ENCODE data around the gene FAXC.

Gene FAXC

DNA sequence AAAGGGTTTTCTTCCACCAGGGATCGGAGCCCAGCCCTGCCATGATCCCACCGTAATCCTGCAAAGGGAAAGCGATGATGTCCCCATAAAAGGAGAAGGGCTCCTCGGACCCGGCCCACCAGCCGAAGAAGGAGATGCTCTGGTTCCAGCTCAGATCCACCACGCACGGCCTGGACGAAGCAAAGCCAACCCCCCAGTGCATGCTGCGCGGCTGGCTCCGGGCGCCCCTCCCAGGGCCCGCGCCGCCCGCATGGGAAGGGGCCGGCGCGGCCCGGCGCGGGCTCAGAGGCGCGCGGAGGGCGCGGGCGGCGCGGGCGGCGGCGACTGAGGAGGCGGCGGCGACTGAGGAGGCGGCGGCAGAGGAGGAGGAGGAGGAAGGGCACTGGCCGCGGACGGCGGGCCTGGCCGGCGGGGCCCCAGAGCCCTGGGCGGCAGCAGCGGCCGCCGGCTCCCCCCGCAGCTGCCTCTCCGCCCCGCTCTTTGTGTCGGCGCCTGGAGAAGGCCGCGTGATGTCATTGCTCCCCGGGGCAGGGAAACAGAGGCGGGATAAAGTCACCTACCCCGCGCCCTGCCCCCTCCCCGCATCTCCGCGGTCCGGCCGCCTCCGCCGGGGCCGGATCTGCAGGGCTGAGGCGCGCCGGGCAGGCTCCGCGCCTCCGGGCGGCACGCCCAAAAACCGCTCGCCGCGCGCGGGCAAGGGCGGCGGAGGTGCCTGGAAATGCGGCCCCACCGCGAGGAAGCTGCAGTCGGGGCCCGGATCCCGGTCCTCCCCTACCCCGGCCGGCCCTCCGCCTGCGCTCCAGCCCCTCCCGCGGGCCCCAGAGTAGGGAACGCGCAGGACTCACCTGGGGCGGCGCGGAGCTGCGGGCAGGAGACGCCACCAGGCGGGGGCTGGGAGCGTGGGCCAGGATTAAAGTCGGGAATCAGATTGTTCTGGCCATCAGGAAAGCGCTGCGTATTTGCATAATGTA lies at the start of gene FAXC:
Gene FAXC, minus strand, starts transcription at position 504 of the 971 bp plus-strand sequence. Its CDS starts 302 bp downstream, at position 202.
- peaks cover 100% of the 10 kb centered on the region for H3K27me3 ChIP-seq
- H3K36me3 ChIP-seq = no peaks in the 10 kb centered on the region
- TF ChIP-seq, protein P1, sequence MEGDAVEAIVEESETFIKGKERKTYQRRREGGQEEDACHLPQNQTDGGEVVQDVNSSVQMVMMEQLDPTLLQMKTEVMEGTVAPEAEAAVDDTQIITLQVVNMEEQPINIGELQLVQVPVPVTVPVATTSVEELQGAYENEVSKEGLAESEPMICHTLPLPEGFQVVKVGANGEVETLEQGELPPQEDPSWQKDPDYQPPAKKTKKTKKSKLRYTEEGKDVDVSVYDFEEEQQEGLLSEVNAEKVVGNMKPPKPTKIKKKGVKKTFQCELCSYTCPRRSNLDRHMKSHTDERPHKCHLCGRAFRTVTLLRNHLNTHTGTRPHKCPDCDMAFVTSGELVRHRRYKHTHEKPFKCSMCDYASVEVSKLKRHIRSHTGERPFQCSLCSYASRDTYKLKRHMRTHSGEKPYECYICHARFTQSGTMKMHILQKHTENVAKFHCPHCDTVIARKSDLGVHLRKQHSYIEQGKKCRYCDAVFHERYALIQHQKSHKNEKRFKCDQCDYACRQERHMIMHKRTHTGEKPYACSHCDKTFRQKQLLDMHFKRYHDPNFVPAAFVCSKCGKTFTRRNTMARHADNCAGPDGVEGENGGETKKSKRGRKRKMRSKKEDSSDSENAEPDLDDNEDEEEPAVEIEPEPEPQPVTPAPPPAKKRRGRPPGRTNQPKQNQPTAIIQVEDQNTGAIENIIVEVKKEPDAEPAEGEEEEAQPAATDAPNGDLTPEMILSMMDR (IDR thresholded peaks at IDR 0.05) = no peak
- no peaks in the 10 kb centered on the region for H3K9me3 ChIP-seq
- no peak within 1 kb of the TSS for H3K27ac ChIP-seq
- no peak within 1 kb of the TSS for H3K4me3 ChIP-seq (ENCODE audit: low read depth in 1 of 2, low read length in 1 of 2)
- H3K4me1 ChIP-seq (ENCODE audit: control insufficient read depth in 1 of 2, insufficient read depth in 1 of 2, low read depth in 1 of 2, low read length in 1 of 2) = peaks cover 0 to 5% of the 10 kb centered on the region in 2 experiments

DNA sequence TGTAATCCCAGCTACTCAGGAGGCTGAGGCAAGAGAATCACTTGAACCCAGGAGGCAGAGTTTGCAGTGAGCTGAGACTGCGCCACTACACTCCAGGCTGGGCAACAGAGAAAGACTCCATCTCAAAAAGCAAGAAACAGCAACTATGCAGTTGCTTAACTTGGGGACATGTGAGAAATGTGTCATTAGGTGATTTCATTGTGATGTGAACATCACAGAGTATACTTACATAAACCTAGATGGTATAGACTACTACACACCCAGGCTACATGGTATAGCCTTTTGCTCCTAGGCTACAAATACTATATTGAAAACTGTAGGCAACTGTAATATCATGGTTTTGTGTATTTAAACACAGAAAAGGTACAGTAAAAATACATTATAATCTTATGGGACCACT lies 47.8 kb upstream of the FAXC start:
- TF ChIP-seq, protein P1 (IDR thresholded peaks at IDR 0.05) = no peak
- Histone ChIP-seq H3K27me3 (no peaks in the 10 kb centered on the region), H3K36me3 (peaks cover 55% of the 10 kb centered on the region), H3K4me3 (ENCODE audit: low read depth in 1 of 2, low read length in 1 of 2) (no peak overlapping the region), H3K9me3 (no peaks in the 10 kb centered on the region), H3K27ac (no peak overlapping the region), H3K4me1 (ENCODE audit: control insufficient read depth in 1 of 2, insufficient read depth in 1 of 2, low read depth in 1 of 2, low read length in 1 of 2) (peaks cover 3 to 5% of the 10 kb centered on the region in 2 experiments)

DNA sequence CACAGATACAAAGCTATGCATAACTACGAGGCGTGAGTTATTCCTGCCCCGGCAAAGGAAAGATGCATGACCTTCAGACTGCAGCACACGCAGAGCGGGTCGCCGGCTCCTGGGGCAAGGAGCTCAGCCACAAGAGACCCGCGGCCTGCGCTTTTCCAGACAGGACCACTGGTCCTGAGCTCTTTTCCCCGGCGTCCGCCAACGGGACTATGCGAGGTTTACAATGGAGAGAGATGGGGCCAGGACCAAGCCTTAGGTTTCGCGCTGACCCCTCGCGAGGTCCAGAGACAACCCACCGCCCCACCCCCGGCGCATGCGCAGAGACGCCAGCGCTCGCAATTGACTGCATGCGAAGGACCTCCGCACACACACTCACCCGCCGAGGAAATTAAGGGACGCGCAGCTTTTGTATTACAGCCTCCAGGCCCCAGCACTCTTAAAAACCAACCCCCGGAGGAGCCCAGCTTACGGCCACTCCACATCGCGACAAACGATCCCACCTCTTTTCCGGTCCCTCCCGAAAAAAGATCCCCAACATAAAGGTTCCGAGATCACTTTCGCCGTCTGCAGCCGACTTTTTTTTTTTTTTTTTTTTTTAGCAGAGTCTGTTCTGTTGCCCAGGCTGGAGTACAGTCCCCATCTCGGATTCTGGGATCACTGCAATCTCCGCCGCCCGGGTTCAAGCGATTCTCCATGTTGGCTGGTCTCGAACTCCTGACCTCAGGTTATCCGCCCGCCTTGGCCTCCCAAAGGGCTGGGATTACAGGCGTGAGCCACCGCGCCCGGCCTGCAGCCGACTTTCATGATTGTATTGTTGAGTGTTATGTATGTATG lies 44.4 kb upstream of the FAXC start, which contains the start of gene COQ3:
Gene COQ3, minus strand, starts transcription at position 498 of the 834 bp plus-strand sequence. Its CDS starts 16 bp downstream, at position 482.
- H3K9me3 ChIP-seq = no peaks in the 10 kb centered on the region
- H3K4me3 ChIP-seq (ENCODE audit: low read depth in 1 of 2, low read length in 1 of 2) = peak within 1 kb of the TSS; percentile 57 to 64
- TF ChIP-seq, protein P1 (IDR thresholded peaks at IDR 0.05) = no peak
- H3K27me3 ChIP-seq = no peaks in the 10 kb centered on the region
- peaks cover 3 to 5% of the 10 kb centered on the region in 2 experiments for H3K4me1 ChIP-seq (ENCODE audit: control insufficient read depth in 1 of 2, insufficient read depth in 1 of 2, low read depth in 1 of 2, low read length in 1 of 2)
- no peak within 1 kb of the TSS for H3K27ac ChIP-seq
- H3K36me3 ChIP-seq = peaks cover 21% of the 10 kb centered on the region

DNA sequence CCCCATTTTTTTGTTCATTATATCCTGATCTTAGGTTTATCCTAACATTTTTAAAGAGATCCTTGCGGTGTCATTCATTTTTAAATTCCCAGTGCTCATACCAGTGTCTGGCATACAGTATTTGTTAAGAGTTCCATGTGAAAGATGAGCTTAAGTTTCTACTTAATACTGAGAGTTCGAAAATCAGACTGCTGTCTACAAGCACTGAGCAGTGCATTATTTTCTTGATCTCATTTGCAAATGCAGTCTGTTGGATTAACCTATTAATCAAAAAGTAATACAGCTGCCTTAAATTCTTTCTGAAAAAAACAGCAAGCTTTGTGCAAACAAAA lies 43.9 kb upstream of the FAXC start:
- TF ChIP-seq, protein P1 (IDR thresholded peaks at IDR 0.05) = no peak
- H3K27ac ChIP-seq = no peak overlapping the region
- H3K36me3 ChIP-seq = peaks cover 15% of the 10 kb centered on the region
- H3K9me3 ChIP-seq = no peaks in the 10 kb centered on the region
- peaks cover 3 to 5% of the 10 kb centered on the region in 2 experiments for H3K4me1 ChIP-seq (ENCODE audit: control insufficient read depth in 1 of 2, insufficient read depth in 1 of 2, low read depth in 1 of 2, low read length in 1 of 2)
- H3K27me3 ChIP-seq = no peaks in the 10 kb centered on the region
- H3K4me3 ChIP-seq (ENCODE audit: low read depth in 1 of 2, low read length in 1 of 2) = peak overlapping the region; percentile 57 to 64

DNA sequence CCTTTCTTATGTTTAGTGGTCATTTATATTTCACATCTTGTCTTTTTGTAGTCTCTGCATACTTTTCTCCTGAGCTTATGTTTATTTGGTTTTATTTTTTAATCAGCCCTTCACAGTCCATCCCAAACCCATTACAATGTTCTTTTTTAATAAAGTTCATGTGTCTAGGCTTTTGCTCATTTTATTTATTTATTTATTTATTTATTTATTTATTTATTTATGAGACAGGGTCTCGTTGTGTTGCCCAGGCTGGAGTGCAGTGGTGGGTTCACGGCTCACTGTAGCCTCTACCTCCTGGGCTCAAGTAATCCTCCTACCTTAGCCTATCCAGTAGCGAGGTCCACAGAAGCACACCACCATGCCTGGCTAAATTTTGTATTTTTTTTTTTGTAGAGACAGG lies 41.4 kb upstream of the FAXC start:
- no peaks in the 10 kb centered on the region for H3K36me3 ChIP-seq
- H3K4me1 ChIP-seq (ENCODE audit: control insufficient read depth in 1 of 2, insufficient read depth in 1 of 2, low read depth in 1 of 2, low read length in 1 of 2) = peaks cover 3 to 5% of the 10 kb centered on the region in 2 experiments
- H3K27ac ChIP-seq = no peak overlapping the region
- no peaks in the 10 kb centered on the region for H3K27me3 ChIP-seq
- H3K4me3 ChIP-seq (ENCODE audit: low read depth in 1 of 2, low read length in 1 of 2) = no peak overlapping the region
- H3K9me3 ChIP-seq = no peaks in the 10 kb centered on the region
- TF ChIP-seq, protein P1 (IDR thresholded peaks at IDR 0.05) = no peak
